IMR-90 (cell line): ENCODE data around the gene SGMS1. TPM values are rescaled to one million over a fixed set of nuclear protein-coding genes. Genes with fewer than 3 reads are reported as not detected.
A peak's percentile ranks its signal among the peaks of the same experiment; 100 is the strongest.

ENCODE experiments used
- ATAC-seq: fragments of 200-7000 bp; cut with Tn5 transposase; 2 replicates; pipeline ENCODE4 v1.9.1; 2020; ENCODE audit warnings: low read depth, mild to moderate bottlenecking, moderate library complexity
- BruUV-seq: library from RNA; stranded (reverse); fragments of 400-500 nt; replicated peaks from 2 replicates; lab custom pipeline; 2021; lab: Mats Ljungman, UMichigan
- CTCF ChIA-PET: fragments of 300-600 bp; formaldehyde crosslinking; extraction: SDS; loops from one replicate; lab custom pipeline; 2021; ENCODE audit warnings: antibody characterized with exemption; lab: Yijun Ruan, JAX
- POLR2A ChIA-PET: fragments of 300-600 bp; sonication (Branson Sonifier 250); formaldehyde crosslinking; loops from one replicate; lab custom pipeline; 2022; ENCODE audit warnings: antibody characterized with exemption; ENCODE audit not compliant: unreplicated experiment; lab: Charles Lee
- DNase-seq: peaks from one replicate; pipeline ENCODE4 v3.0.0; 2013
- H2AFZ ChIP-seq: replicated peaks from 2 replicates; pipeline ENCODE3; 2013; ENCODE audit warnings: low read length, mild to moderate bottlenecking; ENCODE audit not compliant: poor library complexity
- H2AK5ac ChIP-seq: 2 replicates; pipeline ENCODE4 v1.6.1; 2013; ENCODE audit warnings: low read depth, low read length, inconsistent platforms
- H2AK9ac ChIP-seq: replicated peaks from 2 replicates; pipeline ENCODE3; 2013; ENCODE audit warnings: mild to moderate bottlenecking, low read depth, low read length, moderate library complexity; ENCODE audit not compliant: poor library complexity
- H2BK120ac ChIP-seq: 2 replicates; pipeline ENCODE4 v1.6.1; 2013; ENCODE audit warnings: low read depth, low read length, inconsistent platforms
- H2BK15ac ChIP-seq: 3 replicates; pipeline ENCODE4 v1.6.1; 2013; ENCODE audit warnings: low read depth, low read length, inconsistent platforms
- H2BK20ac ChIP-seq: 2 replicates; pipeline ENCODE4 v1.6.1; 2013; ENCODE audit warnings: low read depth, mild to moderate bottlenecking, inconsistent platforms, low read length, moderate library complexity
- H2BK5ac ChIP-seq: 2 replicates; pipeline ENCODE4 v1.6.1; 2013; ENCODE audit warnings: mild to moderate bottlenecking, low read depth, low read length, inconsistent platforms; ENCODE audit not compliant: poor library complexity, severe bottlenecking
- H3K14ac ChIP-seq: replicated peaks from 2 replicates; pipeline ENCODE4 v1.6.1; 2013; ENCODE audit warnings: low read depth, low read length, inconsistent platforms
- H3K18ac ChIP-seq: 2 replicates; pipeline ENCODE4 v1.6.1; 2013; ENCODE audit warnings: low read depth, low read length, control low read depth
- H3K23ac ChIP-seq: 2 replicates; pipeline ENCODE4 v1.6.1; 2013; ENCODE audit warnings: low read depth, low read length, inconsistent platforms
- H3K27ac ChIP-seq: 2 replicates; pipeline ENCODE4 v1.5.1; 2013; ENCODE audit warnings: mild to moderate bottlenecking, control low read depth, low read length; ENCODE audit not compliant: insufficient read depth
- H3K27me3 ChIP-seq: 2 replicates; pipeline ENCODE4 v1.6.1; 2013; ENCODE audit warnings: low read length; ENCODE audit not compliant: control insufficient read depth, insufficient read depth
- H3K36me3 ChIP-seq: 2 replicates; pipeline ENCODE4 v1.6.1; 2013; ENCODE audit warnings: low read length, mixed read lengths; ENCODE audit not compliant: control insufficient read depth, insufficient read depth
- H3K4ac ChIP-seq: 2 replicates; pipeline ENCODE4 v1.6.1; 2013; ENCODE audit warnings: low read depth, low read length, inconsistent platforms
- H3K4me1 ChIP-seq: 2 replicates; pipeline ENCODE4 v1.6.1; 2013; ENCODE audit warnings: low read length, mixed read lengths; ENCODE audit not compliant: control insufficient read depth, insufficient read depth
- H3K4me2 ChIP-seq: 2 replicates; pipeline ENCODE4 v1.6.1; 2013; ENCODE audit warnings: low read depth, mild to moderate bottlenecking, control low read depth, low read length, moderate library complexity
- H3K4me3 ChIP-seq: 2 replicates; pipeline ENCODE4 v1.5.1; 2013; ENCODE audit warnings: low read depth, mild to moderate bottlenecking, control low read depth, low read length, moderate library complexity; ENCODE audit not compliant: insufficient read depth
- H3K56ac ChIP-seq: 2 replicates; pipeline ENCODE4 v1.6.1; 2013; ENCODE audit warnings: low read length, inconsistent platforms; ENCODE audit not compliant: insufficient read depth; ENCODE audit errors: extremely low read depth
- H3K79me1 ChIP-seq, 2 experiments: 2 replicates each; pipeline ENCODE4 v1.6.1; 2013; ENCODE audit warnings: low read length in 2 of 2, inconsistent platforms in 1 of 2, low read depth in 1 of 2
- H3K9ac ChIP-seq: 2 replicates; pipeline ENCODE4 v1.6.1; 2013; ENCODE audit warnings: low read depth, low read length, control low read depth
- H3K9me1 ChIP-seq: 2 replicates; pipeline ENCODE4 v1.6.1; 2013; ENCODE audit warnings: low read length, inconsistent platforms; ENCODE audit not compliant: insufficient read depth
- H3K9me3 ChIP-seq: 2 replicates; pipeline ENCODE4 v1.6.1; 2013; ENCODE audit warnings: low read length; ENCODE audit not compliant: control insufficient read depth, insufficient read depth
- H4K20me1 ChIP-seq: 2 replicates; pipeline ENCODE4 v1.6.1; 2013; ENCODE audit warnings: low read length, inconsistent platforms; ENCODE audit not compliant: insufficient read depth
- H4K5ac ChIP-seq: 2 replicates; pipeline ENCODE4 v1.6.1; 2013; ENCODE audit warnings: mild to moderate bottlenecking, low read depth, low read length, control low read depth
- H4K8ac ChIP-seq, 2 experiments: 2 replicates each; pipeline ENCODE4 v1.6.1; 2013; ENCODE audit warnings: low read depth in 2 of 2, low read length in 2 of 2, control low read depth in 1 of 2, inconsistent platforms in 1 of 2
- H4K91ac ChIP-seq: 2 replicates; pipeline ENCODE4 v1.6.1; 2013; ENCODE audit warnings: low read depth, low read length, inconsistent platforms; ENCODE audit not compliant: insufficient read depth
- BHLHE40 ChIP-seq: fragments of 150-350 bp; IDR thresholded peaks from 2 replicates; pipeline ENCODE4 v1.6.1; 2016; ENCODE audit warnings: mild to moderate bottlenecking, low read depth, low read length
- CEBPB ChIP-seq: IDR thresholded peaks from 2 replicates; pipeline ENCODE4 v1.6.1; 2012; ENCODE audit warnings: low read depth, low read length, improper control_type of control experiment
- CHD1 ChIP-seq: IDR thresholded peaks from 2 replicates; pipeline ENCODE4 v1.6.1; 2012; ENCODE audit warnings: low read depth, low read length, improper control_type of control experiment
- FOS ChIP-seq: fragments of 150-350 bp; IDR thresholded peaks from 2 replicates; pipeline ENCODE4 v1.6.1; 2016; ENCODE audit warnings: low read depth, low read length
- MAFK ChIP-seq: IDR thresholded peaks from 2 replicates; pipeline ENCODE4 v1.6.1; 2012; ENCODE audit warnings: low read depth, low read length, improper control_type of control experiment
- MAZ ChIP-seq: IDR thresholded peaks from 2 replicates; pipeline ENCODE4 v1.6.1; 2012; ENCODE audit warnings: low read depth, mild to moderate bottlenecking, low read length, improper control_type of control experiment, moderate library complexity, borderline replicate concordance
- MXI1 ChIP-seq: IDR thresholded peaks from 2 replicates; pipeline ENCODE4 v1.6.1; 2012; ENCODE audit warnings: low read depth, mild to moderate bottlenecking, low read length, moderate library complexity, borderline replicate concordance
- NFE2L2 ChIP-seq: fragments of 150-350 bp; IDR thresholded peaks from 2 replicates; pipeline ENCODE4 v1.6.1; 2016; ENCODE audit warnings: low read depth, mild to moderate bottlenecking, low read length
- POLR2A ChIP-seq: IDR thresholded peaks from 2 replicates; pipeline ENCODE4 v1.6.1; 2012; ENCODE audit warnings: mild to moderate bottlenecking, low read depth, low read length
- RCOR1 ChIP-seq: IDR thresholded peaks from 2 replicates; pipeline ENCODE4 v1.6.1; 2012; ENCODE audit warnings: mild to moderate bottlenecking, low read length, improper control_type of control experiment; ENCODE audit not compliant: insufficient replicate concordance
- RFX5 ChIP-seq: IDR thresholded peaks from 2 replicates; pipeline ENCODE4 v1.8.0; 2012; ENCODE audit warnings: low read depth, mild to moderate bottlenecking, low read length, moderate library complexity
- SMC3 ChIP-seq: fragments of 150-350 bp; IDR thresholded peaks from 2 replicates; pipeline ENCODE4 v1.6.1; 2016; ENCODE audit warnings: low read depth, mild to moderate bottlenecking, antibody characterized with exemption, low read length, moderate library complexity
- WGBS, 2 experiments: methylation state at CpG; one replicate each; pipeline versions ENCODE4 v1.1.5 to v1.1.7; 2013; ENCODE audit warnings: missing lambda C conversion rate in 2 of 2; ENCODE audit not compliant: insufficient read length in 1 of 2; ENCODE audit errors: extremely low coverage in 2 of 2; 5-methylcytosine and 5-hydroxymethylcytosine counted together
- dilution Hi-C: fragments of 300-500 bp; cut with HindIII; formaldehyde crosslinking; loops from one replicate; pipeline ENCODE4 v1.14.3; 2018; ENCODE audit warnings: low sequenced_read_pairs; ENCODE audit not compliant: unreplicated experiment
- in situ Hi-C: fragments of 300-500 bp; cut with MboI; formaldehyde crosslinking; loops from 3 replicates; pipeline ENCODE4 v1.14.3; 2019; ENCODE audit warnings: low sequenced_read_pairs, inconsistent platforms, mixed read lengths
- intact Hi-C: fragments of 100-400 bp; cut with micrococcal nuclease; formaldehyde crosslinking; loops from 2 replicates; pipeline ENCODE4 v1.10.0; 2022
- polyA plus RNA-seq, 3 experiments: library from polyadenylated mRNA; depleted of rRNA; stranded (reverse); fragments of >200 nt; gene quantifications; 2 replicates each; pipeline ENCODE4 v1.2.3, GENCODE V29; 2012; ENCODE audit warnings: low replicate concordance in 1 of 3
- total RNA-seq: library from RNA; depleted of rRNA; stranded (reverse); fragments of >200 nt; gene quantifications from 2 replicates; pipeline ENCODE4 v1.2.3, GENCODE V29; 2012
- TF ChIP-seq, protein P1 (sequence below): conservative IDR thresholded peaks from 2 replicates; pipeline ENCODE4 v1.5.1; 2012; ENCODE audit warnings: mild to moderate bottlenecking, low read depth, low read length, improper control_type of control experiment
- TF ChIP-seq, protein P2 (sequence below): fragments of 150-350 bp; IDR thresholded peaks from 2 replicates; pipeline ENCODE4 v1.6.1; 2017; ENCODE audit warnings: mild to moderate bottlenecking, antibody characterized with exemption, low read length, low read depth

SGMS1 gene
- total and polyA plus RNA-seq, 2 of the 4 experiments (the other 2 are of a cell fraction): 9.8 to 30.8 TPM

DNA sequence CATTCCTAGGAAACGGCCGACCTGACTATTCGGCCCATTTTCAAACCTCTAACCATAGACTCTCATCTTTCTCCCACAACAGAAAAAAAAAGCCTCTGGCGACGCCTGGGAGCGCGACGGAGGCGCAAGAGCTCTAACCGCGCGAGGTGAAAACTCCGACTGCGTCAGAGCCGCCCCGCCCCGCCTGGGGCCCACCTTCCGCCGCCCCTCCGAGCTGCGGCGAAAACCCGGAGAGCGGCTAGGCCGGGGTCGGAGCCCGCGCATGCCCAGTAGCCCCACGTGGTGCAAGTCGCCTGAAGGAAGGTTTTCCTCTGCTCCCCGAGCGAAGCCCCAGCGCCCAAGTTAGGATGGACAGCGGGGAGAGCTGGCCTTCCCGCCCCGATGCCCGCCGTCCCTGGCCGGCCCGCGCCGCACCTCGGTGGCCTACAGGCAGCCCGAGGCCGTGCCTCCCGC lies 683 bp upstream of the SGMS1 start:
- Histone ChIP-seq H4K20me1 (peaks cover 11% of the 10 kb centered on the region; the same call in 1 of the 2 replicates), H4K91ac (peak overlapping the region; percentile 95), H2BK120ac (peak overlapping the region; percentile 96), H3K4ac (peak overlapping the region; percentile 93), H3K4me3 (peak overlapping the region; percentile 63), H4K8ac (peak overlapping the region; percentile 75 to 95; a peak in 3 of 4 replicates), H3K27ac (peak overlapping the region; percentile 97), H2BK20ac (peak overlapping the region; percentile 70), H3K36me3 (no peaks in the 10 kb centered on the region), H3K23ac (peak overlapping the region; percentile 86), H3K14ac (peak overlapping the region; percentile 90), H3K79me1 (peaks cover 2 to 32% of the 10 kb centered on the region in 2 experiments; a peak in 3 of 4 replicates), H2BK5ac (peak overlapping the region; percentile 98), H2BK15ac (peak overlapping the region; percentile 40; the same call in 1 of the 3 replicates), H3K9me3 (no peaks in the 10 kb centered on the region), H3K18ac (peak overlapping the region; percentile 71), H3K4me1 (peaks cover 2% of the 10 kb centered on the region; the same call in 1 of the 2 replicates), H4K5ac (peak overlapping the region; percentile 59), H3K56ac (peak overlapping the region; percentile 96), H3K9me1 (no peaks in the 10 kb centered on the region), H3K27me3 (no peaks in the 10 kb centered on the region), H2AK5ac (no peak overlapping the region), H2AK9ac (peak overlapping the region; percentile 98), H2AFZ (peak overlapping the region; percentile 100), H3K4me2 (peak overlapping the region; percentile 86), H3K9ac (peak overlapping the region; percentile 88)
- POLR2A ChIA-PET: interaction anchor here (0.6 to 1.2 kb wide), 8 partner anchors 19 to 339 kb away, joined by 3 to 4 read pairs (median 3); no protein-coding TSS in a partner anchor
- in situ Hi-C loops (loop anchor here (5.0 kb wide), 1 partner anchor 207 kb away; no protein-coding TSS in a partner anchor), dilution Hi-C loops (no loop called here), intact Hi-C loops (loop anchor here (1.0 to 10.0 kb wide), 6 partner anchors 63 to 400 kb away; no protein-coding TSS in a partner anchor)
- DNase-seq (peak; percentile 93), ATAC-seq (peak; percentile 73)
- no TSS peak for BruUV-seq
- CTCF ChIA-PET: interaction anchor here (0.6 to 0.9 kb wide), 3 partner anchors 11 to 74 kb away, joined by 3 to 6 read pairs (median 5); no protein-coding TSS in a partner anchor
- no peak for TF ChIP-seq NFE2L2
- no peak for TF ChIP-seq FOS
- TF ChIP-seq MAZ: peak; percentile 96
- no peak for TF ChIP-seq CEBPB
- peak; percentile 3; the same call in 1 of the 2 replicates for TF ChIP-seq SMC3
- no peak for TF ChIP-seq RCOR1
- TF ChIP-seq MAFK: no peak
- TF ChIP-seq, protein P1, sequence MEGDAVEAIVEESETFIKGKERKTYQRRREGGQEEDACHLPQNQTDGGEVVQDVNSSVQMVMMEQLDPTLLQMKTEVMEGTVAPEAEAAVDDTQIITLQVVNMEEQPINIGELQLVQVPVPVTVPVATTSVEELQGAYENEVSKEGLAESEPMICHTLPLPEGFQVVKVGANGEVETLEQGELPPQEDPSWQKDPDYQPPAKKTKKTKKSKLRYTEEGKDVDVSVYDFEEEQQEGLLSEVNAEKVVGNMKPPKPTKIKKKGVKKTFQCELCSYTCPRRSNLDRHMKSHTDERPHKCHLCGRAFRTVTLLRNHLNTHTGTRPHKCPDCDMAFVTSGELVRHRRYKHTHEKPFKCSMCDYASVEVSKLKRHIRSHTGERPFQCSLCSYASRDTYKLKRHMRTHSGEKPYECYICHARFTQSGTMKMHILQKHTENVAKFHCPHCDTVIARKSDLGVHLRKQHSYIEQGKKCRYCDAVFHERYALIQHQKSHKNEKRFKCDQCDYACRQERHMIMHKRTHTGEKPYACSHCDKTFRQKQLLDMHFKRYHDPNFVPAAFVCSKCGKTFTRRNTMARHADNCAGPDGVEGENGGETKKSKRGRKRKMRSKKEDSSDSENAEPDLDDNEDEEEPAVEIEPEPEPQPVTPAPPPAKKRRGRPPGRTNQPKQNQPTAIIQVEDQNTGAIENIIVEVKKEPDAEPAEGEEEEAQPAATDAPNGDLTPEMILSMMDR: no peak
- TF ChIP-seq, protein P2, sequence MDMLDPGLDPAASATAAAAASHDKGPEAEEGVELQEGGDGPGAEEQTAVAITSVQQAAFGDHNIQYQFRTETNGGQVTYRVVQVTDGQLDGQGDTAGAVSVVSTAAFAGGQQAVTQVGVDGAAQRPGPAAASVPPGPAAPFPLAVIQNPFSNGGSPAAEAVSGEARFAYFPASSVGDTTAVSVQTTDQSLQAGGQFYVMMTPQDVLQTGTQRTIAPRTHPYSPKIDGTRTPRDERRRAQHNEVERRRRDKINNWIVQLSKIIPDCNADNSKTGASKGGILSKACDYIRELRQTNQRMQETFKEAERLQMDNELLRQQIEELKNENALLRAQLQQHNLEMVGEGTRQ: peak; percentile 86; the same call in 1 of the 2 replicates
- TF ChIP-seq RFX5: no peak
- TF ChIP-seq BHLHE40: no peak
- 0 out of 2 replicates have a peak, but pooled peaks have one; percentile 64 for TF ChIP-seq MXI1
- no peak; the same call in none of the 2 replicates for TF ChIP-seq POLR2A
- TF ChIP-seq CHD1: no peak
- 0% methylated on average over 17 of the region's 46 CpGs; no CpG with 5 or more reads in 1 of the 2 experiments for WGBS, 2 experiments
